Nephron (organoid): ENCODE data around the gene L2HGDH.
A peak's percentile ranks its signal among the peaks of the same experiment; 100 is the strongest.

Source experiments
- H3K27ac Mint-ChIP-seq, 3 experiments: 2 replicates each; pipeline ENCODE4 v1.8.0; 2020; ENCODE audit warnings: mixed read lengths in 3 of 3, mild to moderate bottlenecking in 2 of 3, moderate library complexity in 1 of 3
- H3K27me3 Mint-ChIP-seq: 2 replicates; pipeline ENCODE4 v1.8.0; 2021; ENCODE audit warnings: low read depth, mild to moderate bottlenecking, moderate library complexity, mixed read lengths
- H3K36me3 Mint-ChIP-seq: 2 replicates; pipeline ENCODE4 v1.8.0; 2020; ENCODE audit warnings: low read depth, mixed read lengths
- H3K4me1 Mint-ChIP-seq: 2 replicates; pipeline ENCODE4 v1.8.0; 2020; ENCODE audit warnings: mixed read lengths
- H3K4me3 Mint-ChIP-seq, 3 experiments: 2 replicates each; pipeline ENCODE4 v1.8.0; 2020; ENCODE audit warnings: mild to moderate bottlenecking in 3 of 3, mixed read lengths in 3 of 3, moderate library complexity in 2 of 3
- H3K9me3 Mint-ChIP-seq: 2 replicates; pipeline ENCODE4 v1.8.0; 2020; ENCODE audit warnings: mixed read lengths
- TF ChIP-seq, protein P1 (sequence below), 3 experiments: fragments of 200-600 bp; sonication (generic); IDR thresholded peaks; one replicate each; pipeline ENCODE4 v1.5.0; 2021; ENCODE audit warnings: antibody characterized with exemption in 3 of 3; ENCODE audit not compliant: unreplicated experiment in 3 of 3

The L2HGDH gene

DNA sequence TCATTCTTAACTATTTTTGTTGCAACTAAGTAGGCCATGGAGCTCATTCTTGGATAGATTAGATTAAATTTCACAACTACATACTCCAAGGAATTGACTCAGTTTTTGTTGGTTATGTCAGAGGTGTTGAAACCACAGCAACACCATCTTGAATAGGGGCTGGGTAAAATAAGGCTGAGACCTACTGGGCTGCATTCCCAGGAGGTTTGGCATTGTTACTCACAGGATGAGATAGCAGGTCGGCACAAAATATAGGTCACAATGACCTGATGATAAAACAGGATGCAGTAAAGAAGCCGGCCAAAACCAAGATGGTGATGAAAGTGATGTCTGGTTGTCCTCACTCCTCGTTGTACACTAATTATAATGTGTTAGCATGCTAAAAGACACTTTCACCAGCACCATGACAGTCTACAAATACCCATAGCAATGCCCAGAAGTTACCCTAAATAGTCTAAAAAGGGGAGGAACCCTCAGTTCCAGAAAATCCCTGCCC lies 21.0 kb upstream of the L2HGDH start:
- H3K27me3 Mint-ChIP-seq: no peaks in the 10 kb centered on the region
- no peaks in the 10 kb centered on the region for H3K9me3 Mint-ChIP-seq
- peaks cover 15% of the 10 kb centered on the region for H3K4me1 Mint-ChIP-seq
- peak overlapping the region in 1 of 3 experiments; percentile 24 for H3K27ac Mint-ChIP-seq
- no peak overlapping the region for H3K4me3 Mint-ChIP-seq
- peaks cover 5% of the 10 kb centered on the region for H3K36me3 Mint-ChIP-seq
- TF ChIP-seq, protein P1, sequence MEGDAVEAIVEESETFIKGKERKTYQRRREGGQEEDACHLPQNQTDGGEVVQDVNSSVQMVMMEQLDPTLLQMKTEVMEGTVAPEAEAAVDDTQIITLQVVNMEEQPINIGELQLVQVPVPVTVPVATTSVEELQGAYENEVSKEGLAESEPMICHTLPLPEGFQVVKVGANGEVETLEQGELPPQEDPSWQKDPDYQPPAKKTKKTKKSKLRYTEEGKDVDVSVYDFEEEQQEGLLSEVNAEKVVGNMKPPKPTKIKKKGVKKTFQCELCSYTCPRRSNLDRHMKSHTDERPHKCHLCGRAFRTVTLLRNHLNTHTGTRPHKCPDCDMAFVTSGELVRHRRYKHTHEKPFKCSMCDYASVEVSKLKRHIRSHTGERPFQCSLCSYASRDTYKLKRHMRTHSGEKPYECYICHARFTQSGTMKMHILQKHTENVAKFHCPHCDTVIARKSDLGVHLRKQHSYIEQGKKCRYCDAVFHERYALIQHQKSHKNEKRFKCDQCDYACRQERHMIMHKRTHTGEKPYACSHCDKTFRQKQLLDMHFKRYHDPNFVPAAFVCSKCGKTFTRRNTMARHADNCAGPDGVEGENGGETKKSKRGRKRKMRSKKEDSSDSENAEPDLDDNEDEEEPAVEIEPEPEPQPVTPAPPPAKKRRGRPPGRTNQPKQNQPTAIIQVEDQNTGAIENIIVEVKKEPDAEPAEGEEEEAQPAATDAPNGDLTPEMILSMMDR (IDR thresholded peaks at IDR 0.05; ENCODE audit: unreplicated experiment in 3 of 3): no peak

DNA sequence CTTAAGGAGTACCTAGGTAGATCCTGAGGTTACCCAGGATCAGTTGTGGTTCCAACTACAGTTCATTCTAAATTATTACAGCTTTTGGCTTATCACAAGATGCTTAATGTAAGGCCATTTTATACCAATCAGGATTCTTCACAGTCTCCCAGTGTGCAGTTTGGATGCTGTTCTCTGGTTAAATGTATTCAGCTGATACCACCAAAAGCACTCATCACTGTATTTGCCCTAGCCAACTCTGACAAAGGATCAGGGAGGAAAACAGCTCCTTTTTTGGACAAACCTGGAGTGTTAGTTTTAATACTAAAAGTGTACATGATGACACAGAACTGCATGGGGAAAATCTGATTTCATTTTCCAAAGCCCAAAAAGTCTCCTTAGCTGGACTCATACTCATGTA lies 19.6 kb upstream of the L2HGDH start:
- peaks cover 15% of the 10 kb centered on the region for H3K4me1 Mint-ChIP-seq
- H3K4me3 Mint-ChIP-seq: no peak overlapping the region
- TF ChIP-seq, protein P1 (IDR thresholded peaks at IDR 0.05; ENCODE audit: unreplicated experiment in 3 of 3): no peak
- no peaks in the 10 kb centered on the region for H3K27me3 Mint-ChIP-seq
- no peaks in the 10 kb centered on the region for H3K9me3 Mint-ChIP-seq
- no peak overlapping the region for H3K27ac Mint-ChIP-seq
- peaks cover 5% of the 10 kb centered on the region for H3K36me3 Mint-ChIP-seq

DNA sequence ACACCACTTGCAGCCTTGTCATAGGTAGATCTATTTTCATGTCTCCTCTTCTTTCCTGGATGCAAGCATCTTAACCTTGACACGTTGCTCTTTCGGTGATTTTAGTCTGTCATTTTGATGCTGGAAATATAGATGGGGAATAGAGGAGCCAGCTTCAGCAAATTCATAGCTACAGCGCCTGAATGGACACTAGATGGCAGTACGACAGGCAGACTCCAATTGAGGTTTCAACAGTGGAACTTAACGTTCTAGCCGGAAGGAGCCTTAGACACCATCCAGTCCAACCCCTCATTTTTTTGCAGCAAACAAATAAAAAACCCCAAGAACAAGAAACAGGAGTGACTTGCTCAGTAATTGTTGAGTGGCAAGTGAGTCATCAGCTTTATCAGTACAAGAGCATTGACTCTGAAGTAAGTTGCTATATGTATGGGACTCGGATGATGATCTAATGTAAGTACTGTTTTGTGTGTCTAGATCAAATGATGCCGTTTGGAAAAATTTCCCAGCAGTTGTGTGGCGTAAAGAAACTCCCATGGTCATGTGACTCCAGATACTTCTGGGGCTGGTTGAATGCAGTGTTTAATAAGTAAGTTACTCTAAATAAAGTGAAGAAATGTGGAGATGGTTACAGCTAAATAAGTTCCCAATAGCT lies 9.1 kb upstream of the L2HGDH start:
- peaks cover 4% of the 10 kb centered on the region for H3K4me1 Mint-ChIP-seq
- TF ChIP-seq, protein P1 (IDR thresholded peaks at IDR 0.05; ENCODE audit: unreplicated experiment in 3 of 3): peak; percentile 81 to 87 (median 83)
- no peak overlapping the region for H3K27ac Mint-ChIP-seq
- H3K4me3 Mint-ChIP-seq: no peak overlapping the region
- H3K36me3 Mint-ChIP-seq: peaks cover 28% of the 10 kb centered on the region
- H3K9me3 Mint-ChIP-seq: peaks cover 10% of the 10 kb centered on the region
- H3K27me3 Mint-ChIP-seq: no peaks in the 10 kb centered on the region

DNA sequence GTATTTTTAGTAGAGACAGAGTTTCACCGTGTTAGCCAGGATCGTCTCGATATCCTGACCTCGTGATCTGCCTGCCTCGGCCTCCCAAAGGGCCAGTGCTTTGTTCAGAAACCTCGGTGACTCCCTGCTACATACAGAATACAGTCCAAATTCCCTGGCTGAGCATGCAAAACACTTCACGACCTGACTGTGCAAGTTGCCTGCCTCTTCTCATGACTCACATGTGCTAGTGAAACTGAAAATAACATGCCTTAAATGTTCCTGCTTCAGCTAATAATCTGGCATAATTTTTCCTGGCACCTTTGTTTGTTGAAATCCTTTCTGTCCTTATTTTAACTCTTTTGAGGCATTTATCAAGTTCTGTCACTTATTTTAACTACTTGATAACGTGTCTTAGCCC lies 8.3 kb upstream of the L2HGDH start:
- no peak overlapping the region for H3K27ac Mint-ChIP-seq
- H3K4me1 Mint-ChIP-seq: peaks cover 4% of the 10 kb centered on the region
- H3K9me3 Mint-ChIP-seq: peaks cover 15% of the 10 kb centered on the region
- no peaks in the 10 kb centered on the region for H3K27me3 Mint-ChIP-seq
- H3K36me3 Mint-ChIP-seq: peaks cover 30% of the 10 kb centered on the region
- TF ChIP-seq, protein P1 (IDR thresholded peaks at IDR 0.05; ENCODE audit: unreplicated experiment in 3 of 3): no peak
- H3K4me3 Mint-ChIP-seq: no peak overlapping the region

DNA sequence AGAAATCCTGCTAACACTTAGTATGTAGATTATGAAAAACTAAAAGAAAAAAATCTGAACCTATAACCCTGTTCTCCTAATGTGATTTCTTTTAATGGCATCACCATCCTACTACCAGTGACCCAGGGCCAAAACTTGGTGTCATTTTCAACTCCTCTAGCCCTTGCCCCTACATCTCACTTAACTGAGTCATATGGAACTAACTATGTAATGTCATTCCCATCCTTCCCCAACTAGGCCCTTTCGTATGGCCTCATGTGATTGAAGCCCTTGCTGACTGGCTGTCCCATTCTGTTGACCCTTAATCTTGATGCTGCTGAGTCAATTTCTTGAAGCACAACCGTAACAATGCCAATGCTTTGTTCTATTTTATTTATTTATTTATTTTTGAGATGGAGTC lies 7.7 kb upstream of the L2HGDH start:
- Mint-ChIP-seq H3K36me3 (peaks cover 29% of the 10 kb centered on the region), H3K9me3 (peaks cover 15% of the 10 kb centered on the region), H3K4me1 (peaks cover 4% of the 10 kb centered on the region), H3K27ac (no peak overlapping the region), H3K27me3 (no peaks in the 10 kb centered on the region), H3K4me3 (no peak overlapping the region)
- TF ChIP-seq, protein P1 (IDR thresholded peaks at IDR 0.05; ENCODE audit: unreplicated experiment in 3 of 3): no peak

DNA sequence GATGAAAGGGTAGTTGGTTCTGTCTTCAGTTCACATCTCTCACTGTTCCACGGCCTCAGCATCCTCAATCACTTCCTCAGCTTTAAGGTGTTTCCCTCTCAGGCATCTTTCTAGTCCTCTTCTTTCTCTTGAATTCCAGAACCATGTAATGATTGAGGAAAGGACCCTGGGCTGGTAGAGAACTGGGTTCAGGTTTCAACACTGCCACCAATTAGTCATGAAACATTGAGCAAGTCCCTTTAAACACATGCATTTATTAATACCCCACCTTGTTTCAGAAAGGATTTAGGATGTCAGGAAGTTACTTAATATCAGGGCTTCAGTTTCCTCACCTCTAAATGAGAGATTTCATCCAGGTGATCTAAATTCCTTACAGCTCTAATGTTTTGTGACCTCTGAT lies 7.3 kb upstream of the L2HGDH start:
- Mint-ChIP-seq H3K9me3 (peaks cover 16% of the 10 kb centered on the region), H3K36me3 (peaks cover 31% of the 10 kb centered on the region), H3K27ac (no peak overlapping the region), H3K27me3 (no peaks in the 10 kb centered on the region), H3K4me1 (peaks cover 4% of the 10 kb centered on the region), H3K4me3 (no peak overlapping the region)
- TF ChIP-seq, protein P1 (IDR thresholded peaks at IDR 0.05; ENCODE audit: unreplicated experiment in 3 of 3): no peak
